ENCODE measurements around the gene INPP4B. TPM values are rescaled to one million over a fixed set of nuclear protein-coding genes. Genes with fewer than 3 reads are reported as not detected.

The INPP4B gene
- total RNA-seq, 2 experiments from 2014 or later, result not detected

- Histone ChIP-seq H3K36me3 (ENCODE audit: insufficient read depth, low read length) (no peaks in the 10 kb centered on the region), H3K9me2 (ENCODE audit: insufficient read depth, low read length) (no peaks in the 10 kb centered on the region), H3K4me2 (ENCODE audit: low read length) (no peak overlapping the region), H3K9me3 (ENCODE audit: low read length) (no peaks in the 10 kb centered on the region), H3K4me3 (ENCODE audit: low read depth, low read length, poor library complexity, severe bottlenecking) (no peak overlapping the region), H2AFZ (ENCODE audit: low read length) (no peak overlapping the region), H3K4me1 (ENCODE audit: insufficient read depth, low read length, poor library complexity, severe bottlenecking) (no peaks in the 10 kb centered on the region), H4K20me1 (ENCODE audit: insufficient read depth, low read length) (no peaks in the 10 kb centered on the region), H3K27ac (ENCODE audit: low read depth, low read length, poor library complexity, severe bottlenecking) (no peak overlapping the region), H3K79me2 (ENCODE audit: insufficient read depth, low read depth, low read length) (no peaks in the 10 kb centered on the region)
- intact Hi-C loops (cut with micrococcal nuclease; ENCODE audit: unreplicated experiment), result no loop called here
- BruUV-seq (replicated peaks), result no TSS peak
- DNase-seq (ENCODE audit: low spot score), result no peak
- TF ChIP-seq CTCF (conservative IDR thresholded peaks at IDR 0.05; ENCODE audit: low read length) (no peak), EZH2phosphoT487 (IDR thresholded peaks at IDR 0.05; ENCODE audit: borderline replicate concordance, low read depth, low read length) (no peak)
- POLR2A ChIA-PET, result no interaction called here
- CTCF ChIA-PET (ENCODE audit: unreplicated experiment), result no interaction called here
Observed at GRCh38 chr4:142861351-142861750, 15.2 kb upstream of the INPP4B start.

GRCh38 chr4:142858965-142859364, 12.9 kb upstream of the INPP4B start:
- Histone ChIP-seq H3K79me2 (ENCODE audit: insufficient read depth, low read depth, low read length) (no peaks in the 10 kb centered on the region), H3K4me3 (ENCODE audit: low read depth, low read length, poor library complexity, severe bottlenecking) (no peak overlapping the region), H3K4me2 (ENCODE audit: low read length) (no peak overlapping the region), H3K9me3 (ENCODE audit: low read length) (no peaks in the 10 kb centered on the region), H3K9me2 (ENCODE audit: insufficient read depth, low read length) (no peaks in the 10 kb centered on the region), H2AFZ (ENCODE audit: low read length) (no peak overlapping the region), H3K4me1 (ENCODE audit: insufficient read depth, low read length, poor library complexity, severe bottlenecking) (no peaks in the 10 kb centered on the region), H3K27ac (ENCODE audit: low read depth, low read length, poor library complexity, severe bottlenecking) (no peak overlapping the region), H3K36me3 (ENCODE audit: insufficient read depth, low read length) (no peaks in the 10 kb centered on the region), H4K20me1 (ENCODE audit: insufficient read depth, low read length) (no peaks in the 10 kb centered on the region)
- BruUV-seq (replicated peaks), result no TSS peak
- POLR2A ChIA-PET, result interaction anchor here (0.6 to 1.2 kb wide), 3 partner anchors 49 to 844 kb away, joined by 3 to 4 read pairs (median 3); no protein-coding TSS in a partner anchor
- DNase-seq (ENCODE audit: low spot score), result no peak
- intact Hi-C loops (cut with micrococcal nuclease; ENCODE audit: unreplicated experiment), result no loop called here
- CTCF ChIA-PET (ENCODE audit: unreplicated experiment), result no interaction called here
- no peak for TF ChIP-seq CTCF (conservative IDR thresholded peaks at IDR 0.05; ENCODE audit: low read length)
- TF ChIP-seq EZH2phosphoT487 (IDR thresholded peaks at IDR 0.05; ENCODE audit: borderline replicate concordance, low read depth, low read length), result no peak

GRCh38 chr4:142858446-142858845, 12.3 kb upstream of the INPP4B start:
- no TSS peak for BruUV-seq (replicated peaks)
- Histone ChIP-seq H2AFZ (ENCODE audit: low read length) (no peak overlapping the region), H3K4me2 (ENCODE audit: low read length) (no peak overlapping the region), H4K20me1 (ENCODE audit: insufficient read depth, low read length) (no peaks in the 10 kb centered on the region), H3K27ac (ENCODE audit: low read depth, low read length, poor library complexity, severe bottlenecking) (no peak overlapping the region), H3K9me2 (ENCODE audit: insufficient read depth, low read length) (no peaks in the 10 kb centered on the region), H3K36me3 (ENCODE audit: insufficient read depth, low read length) (no peaks in the 10 kb centered on the region), H3K79me2 (ENCODE audit: insufficient read depth, low read depth, low read length) (no peaks in the 10 kb centered on the region), H3K9me3 (ENCODE audit: low read length) (no peaks in the 10 kb centered on the region), H3K4me3 (ENCODE audit: low read depth, low read length, poor library complexity, severe bottlenecking) (no peak overlapping the region), H3K4me1 (ENCODE audit: insufficient read depth, low read length, poor library complexity, severe bottlenecking) (no peaks in the 10 kb centered on the region)
- POLR2A ChIA-PET, result interaction anchor here (0.6 to 1.2 kb wide), 2 partner anchors 50 to 120 kb away, joined by 3 to 4 read pairs; no protein-coding TSS in a partner anchor
- no peak for DNase-seq (ENCODE audit: low spot score)
- intact Hi-C loops (cut with micrococcal nuclease; ENCODE audit: unreplicated experiment), result no loop called here
- TF ChIP-seq CTCF (conservative IDR thresholded peaks at IDR 0.05; ENCODE audit: low read length) (no peak), EZH2phosphoT487 (IDR thresholded peaks at IDR 0.05; ENCODE audit: borderline replicate concordance, low read depth, low read length) (no peak)
- CTCF ChIA-PET (ENCODE audit: unreplicated experiment), result no interaction called here
